ENCODE results near the gene DKKL1. TPM values are rescaled to one million over a fixed set of nuclear protein-coding genes. Genes with fewer than 3 reads are reported as not detected.
A peak's percentile ranks its signal among the peaks of the same experiment; 100 is the strongest.

DKKL1 gene
- total RNA-seq, 2 donors from 2014 or later: not detected

GRCh38 chr19:49391581-49392399 lies 28.1 kb downstream of the DKKL1 start:
- Histone ChIP-seq H3K9me3 (no peaks in the 10 kb centered on the region), H3K27ac (peak overlapping the region; percentile 10 to 93 (median 89)), H3K36me3 (replicated peaks in 1 of 2; ENCODE audit: insufficient read depth in 1 of 2, low read depth in 2 of 2) (no peaks in the 10 kb centered on the region), H3K27me3 (no peaks in the 10 kb centered on the region), H3K4me3 (no peak overlapping the region), H3K4me1 (peaks cover 27% of the 10 kb centered on the region)
- DNase-seq (peak; percentile 80 to 86 (median 84)), ATAC-seq (peak; percentile 68)
- WGBS, 2 donors: 22 to 24% methylated on average over 12 to 14 of the region's 14 CpGs
- TF ChIP-seq POLR2A (IDR thresholded peaks at IDR 0.05): no peak
- TF ChIP-seq CTCF (IDR thresholded peaks at IDR 0.05): peak; percentile 65 to 95 (median 89)
- intact Hi-C loops (cut with DNase I): loop anchor here (5.0 kb wide), 1 partner anchor 51 kb away; the partner anchor contains the start of gene SLC17A7

GRCh38 chr19:49393881-49394280 lies 30.2 kb downstream of the DKKL1 start:
- TF ChIP-seq POLR2A (IDR thresholded peaks at IDR 0.05): no peak
- TF ChIP-seq CTCF (IDR thresholded peaks at IDR 0.05): no peak
- intact Hi-C loops (cut with DNase I): loop anchor here (5.0 kb wide), 1 partner anchor 48 kb away; the partner anchor contains the start of gene SLC17A7
- Histone ChIP-seq H3K27ac (no peak overlapping the region), H3K4me3 (no peak overlapping the region), H3K4me1 (peaks cover 22% of the 10 kb centered on the region), H3K27me3 (no peaks in the 10 kb centered on the region), H3K9me3 (no peaks in the 10 kb centered on the region), H3K36me3 (replicated peaks in 1 of 2; ENCODE audit: insufficient read depth in 1 of 2, low read depth in 2 of 2) (no peaks in the 10 kb centered on the region)
- ATAC-seq (no peak), DNase-seq (no peak)
- WGBS, 2 donors: 62 to 75% methylated on average over 4 to 5 of the region's 5 CpGs

- H3K4me3 ChIP-seq: no peak overlapping the region
- no peaks in the 10 kb centered on the region for H3K36me3 ChIP-seq (replicated peaks in 1 of 2; ENCODE audit: insufficient read depth in 1 of 2, low read depth in 2 of 2)
- no peak overlapping the region for H3K27ac ChIP-seq
- intact Hi-C loops (cut with DNase I): no loop called here
- peaks cover 9% of the 10 kb centered on the region for H3K4me1 ChIP-seq
- no peaks in the 10 kb centered on the region for H3K27me3 ChIP-seq
- ATAC-seq (no peak), DNase-seq (no peak)
- TF ChIP-seq CTCF (IDR thresholded peaks at IDR 0.05): no peak
- no peak for TF ChIP-seq POLR2A (IDR thresholded peaks at IDR 0.05)
- H3K9me3 ChIP-seq: no peaks in the 10 kb centered on the region
- WGBS, 2 donors: 78 to 87% methylated on average over 13 to 15 of the region's 15 CpGs
Observed at GRCh38 chr19:49395581-49396407, 32.1 kb downstream of the DKKL1 start.

GRCh38 chr19:49396738-49397505 lies 33.2 kb downstream of the DKKL1 start:
- no peak for ATAC-seq
- TF ChIP-seq CTCF (IDR thresholded peaks at IDR 0.05) (no peak), POLR2A (IDR thresholded peaks at IDR 0.05) (no peak)
- 74 to 80% methylated on average over 8 of the region's 8 CpGs for WGBS, 2 donors
- no peak overlapping the region for H3K27ac ChIP-seq
- intact Hi-C loops (cut with DNase I): no loop called here
- peaks cover 3% of the 10 kb centered on the region for H3K4me1 ChIP-seq
- H3K36me3 ChIP-seq (replicated peaks in 1 of 2; ENCODE audit: insufficient read depth in 1 of 2, low read depth in 2 of 2): no peaks in the 10 kb centered on the region
- H3K4me3 ChIP-seq: no peak overlapping the region
- H3K9me3 ChIP-seq: no peaks in the 10 kb centered on the region
- H3K27me3 ChIP-seq: no peaks in the 10 kb centered on the region
- no peak for DNase-seq
